ENCODE results near the gene SMPD3.

The SMPD3 gene

GRCh38 chr16:68355447-68356248, 92.7 kb downstream of the SMPD3 start:
- no peak for DNase-seq (ENCODE audit: low read depth)

GRCh38 chr16:68354816-68355215, 93.5 kb downstream of the SMPD3 start:
- no peak for DNase-seq (ENCODE audit: low read depth)

DNA sequence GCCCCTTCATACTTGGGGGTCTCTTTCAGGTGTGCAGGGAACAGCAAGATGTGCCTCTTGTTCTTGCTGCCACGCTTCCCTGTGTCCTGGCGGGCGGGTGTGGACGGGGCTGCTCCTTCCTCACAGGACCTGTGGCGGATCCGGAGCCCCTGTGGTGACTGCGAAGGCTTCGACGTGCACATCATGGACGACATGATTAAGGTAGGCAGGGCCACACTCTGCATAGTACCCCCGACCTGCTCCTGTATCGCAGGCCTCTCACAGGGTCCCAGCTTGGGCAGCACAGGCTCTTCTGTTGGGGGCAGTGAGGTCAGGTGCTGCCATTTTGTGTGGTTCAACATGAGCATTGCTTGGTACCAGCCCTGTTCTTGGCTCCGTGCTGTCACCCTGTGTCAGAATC, 94.9 kb downstream of the SMPD3 start:
- no peak for DNase-seq (ENCODE audit: low read depth)

GRCh38 chr16:68351991-68352431, 96.3 kb downstream of the SMPD3 start:
- DNase-seq (ENCODE audit: low read depth) = no peak

- DNase-seq (ENCODE audit: low read depth) = no peak
Measured at GRCh38 chr16:68351463-68351862, 96.8 kb downstream of the SMPD3 start.

- DNase-seq (ENCODE audit: low read depth) = no peak
Measured at GRCh38 chr16:68350813-68351350, 97.4 kb downstream of the SMPD3 start.

- no peak for DNase-seq (ENCODE audit: low read depth)
Measured at GRCh38 chr16:68349838-68350410, 98.4 kb downstream of the SMPD3 start.

DNA sequence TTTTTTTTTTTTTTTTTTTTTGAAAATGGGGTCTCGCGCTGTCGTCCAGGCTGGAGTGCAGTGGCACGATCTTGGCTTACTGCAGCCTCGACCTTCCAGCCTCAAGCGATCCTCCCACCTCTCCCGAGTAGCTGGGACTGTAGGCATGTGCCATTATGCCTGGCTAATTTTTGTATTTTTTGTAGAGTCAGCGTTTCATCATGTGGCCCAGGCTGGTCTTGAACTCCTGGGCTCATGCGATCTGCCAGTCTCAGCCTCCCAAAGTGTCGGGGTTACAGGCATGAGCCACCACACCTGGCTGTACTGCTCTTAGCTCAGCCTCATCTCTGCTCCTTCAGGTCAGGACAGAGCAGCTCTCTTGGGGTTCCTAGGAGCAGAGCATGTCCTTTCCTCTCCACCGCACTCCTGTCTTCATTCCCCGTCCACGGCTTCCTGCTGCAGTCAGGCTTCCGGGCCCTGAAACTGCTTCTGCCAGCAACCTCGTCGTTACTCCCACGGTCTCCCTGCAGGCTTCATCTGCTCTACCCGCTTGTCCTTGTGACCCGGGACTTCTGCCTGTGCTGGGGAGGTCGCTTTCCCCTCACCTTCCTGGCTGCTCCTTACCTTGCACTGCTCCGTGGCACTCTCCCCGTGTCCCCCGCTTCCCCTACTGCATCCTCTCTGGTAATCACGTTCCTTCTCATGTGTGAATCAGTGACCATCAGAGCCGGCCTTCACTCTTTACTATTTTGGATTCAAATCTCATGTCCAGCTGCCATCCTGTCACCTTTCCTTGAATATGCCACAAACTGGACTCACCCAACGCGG, 99.5 kb downstream of the SMPD3 start:
- no peak for DNase-seq (ENCODE audit: low read depth)

- no peak for DNase-seq (ENCODE audit: low read depth)
Measured at GRCh38 chr16:68347605-68348004, 100.7 kb downstream of the SMPD3 start.

GRCh38 chr16:68346892-68347480, 101.3 kb downstream of the SMPD3 start:
- DNase-seq (ENCODE audit: low read depth) = no peak

GRCh38 chr16:68345958-68346635, 102.2 kb downstream of the SMPD3 start:
- DNase-seq (ENCODE audit: low read depth) = no peak

DNA sequence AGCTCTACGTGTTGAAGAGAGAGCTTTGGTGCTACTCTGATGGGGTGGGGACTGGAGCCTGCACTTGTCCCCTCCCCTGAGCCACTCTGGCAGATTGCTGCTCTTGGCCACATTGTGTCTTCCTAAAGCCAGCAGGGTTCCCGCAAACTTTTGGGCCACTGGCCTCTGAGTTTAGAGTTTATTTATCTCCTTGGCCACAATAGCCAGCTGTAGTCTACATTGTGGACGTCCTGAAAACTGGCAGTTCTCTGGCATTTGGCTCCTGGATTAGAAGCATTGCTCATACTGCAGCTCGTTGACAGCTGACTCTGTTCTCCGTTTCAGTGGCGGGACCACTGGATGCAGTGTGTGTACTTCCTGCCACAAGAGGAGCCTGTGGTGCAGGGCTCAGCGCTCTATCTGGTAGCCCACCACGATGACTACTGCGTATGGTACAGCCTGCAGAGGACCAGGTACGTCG, 102.9 kb downstream of the SMPD3 start:
- DNase-seq (ENCODE audit: low read depth) = no peak

GRCh38 chr16:68344252-68344651, 104.1 kb downstream of the SMPD3 start:
- no peak for DNase-seq (ENCODE audit: low read depth)

DNA sequence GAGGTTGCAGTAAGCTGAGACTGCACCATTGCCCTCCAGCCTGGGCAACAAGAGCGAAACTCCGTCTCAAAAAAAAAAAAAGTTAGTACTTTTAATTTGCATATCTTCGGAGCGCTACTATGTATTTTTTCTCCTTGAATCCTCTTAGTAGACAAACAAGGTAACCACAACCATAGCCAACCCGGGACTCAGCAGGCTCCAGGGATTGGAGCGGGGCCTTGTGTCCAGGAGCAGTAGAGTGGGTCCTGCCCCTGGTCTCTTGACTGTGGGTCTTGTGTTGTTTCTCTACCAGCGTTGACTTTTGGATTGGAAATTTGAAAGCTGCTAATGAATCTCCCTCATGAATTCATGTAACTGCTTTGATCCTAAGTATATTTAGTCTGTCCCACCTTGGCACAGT, 105.2 kb downstream of the SMPD3 start:
- DNase-seq (ENCODE audit: low read depth) = no peak

- no peak for DNase-seq (ENCODE audit: low read depth)
Measured at GRCh38 chr16:68342620-68343019, 105.7 kb downstream of the SMPD3 start.

DNA sequence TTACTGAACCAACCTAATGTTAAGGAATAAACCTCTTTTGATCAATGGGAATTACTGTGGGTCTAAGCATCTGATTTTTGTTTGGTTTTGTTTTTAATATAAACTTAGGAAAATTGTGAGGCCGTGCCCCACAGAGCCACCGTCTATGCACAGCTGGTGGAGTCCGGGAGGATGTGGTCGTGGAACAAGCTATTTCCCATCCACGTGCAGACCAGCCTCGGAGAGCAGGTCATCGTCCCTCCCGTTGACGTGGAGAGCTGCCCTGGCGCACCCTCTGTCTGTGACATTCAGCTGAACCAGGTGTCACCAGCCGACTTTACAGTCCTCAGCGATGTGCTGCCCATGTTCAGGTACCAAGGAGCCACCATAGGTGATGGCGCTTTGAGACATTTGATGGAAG, 109.1 kb downstream of the SMPD3 start:
- DNase-seq (ENCODE audit: low read depth) = no peak

- DNase-seq (ENCODE audit: low read depth) = no peak
Measured at GRCh38 chr16:68338326-68339119, 109.8 kb downstream of the SMPD3 start.

GRCh38 chr16:68335175-68335574, 113.1 kb downstream of the SMPD3 start:
- DNase-seq (ENCODE audit: low read depth) = no peak

DNA sequence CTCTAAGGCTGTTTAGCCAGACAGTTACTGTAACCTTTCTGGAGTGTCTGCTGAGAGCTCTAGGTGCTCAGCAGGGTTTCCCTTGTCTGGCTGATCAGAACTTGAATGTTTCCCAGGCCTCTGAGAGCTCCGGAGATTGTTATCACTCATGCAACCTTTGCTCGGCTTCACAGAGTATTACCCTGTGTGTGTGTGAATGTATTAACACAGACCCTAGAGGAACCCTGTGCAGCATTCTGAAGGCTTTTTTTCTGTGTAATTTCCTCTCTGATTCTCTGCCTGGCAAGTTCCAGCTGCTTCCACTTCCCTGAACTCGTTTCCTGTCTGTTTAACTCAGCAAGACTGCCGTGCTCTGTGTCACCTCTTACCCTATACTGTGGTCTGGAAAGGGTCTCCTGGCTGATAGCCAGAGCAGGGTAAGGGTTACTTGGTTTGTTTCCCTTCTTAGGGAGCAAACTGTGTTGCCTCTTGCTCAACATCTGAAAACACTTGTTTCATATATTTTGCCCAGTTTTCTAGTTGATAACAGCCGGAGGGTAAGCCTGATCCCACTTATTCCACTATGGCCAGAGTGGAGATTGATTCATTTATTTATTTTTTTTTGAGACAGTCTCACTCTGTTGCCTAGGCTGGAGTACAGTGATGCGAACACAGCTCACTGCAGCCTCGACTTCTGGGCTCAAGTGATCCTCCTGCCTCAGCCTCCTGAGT, 115.7 kb downstream of the SMPD3 start:
- no peak for DNase-seq (ENCODE audit: low read depth)

DNA sequence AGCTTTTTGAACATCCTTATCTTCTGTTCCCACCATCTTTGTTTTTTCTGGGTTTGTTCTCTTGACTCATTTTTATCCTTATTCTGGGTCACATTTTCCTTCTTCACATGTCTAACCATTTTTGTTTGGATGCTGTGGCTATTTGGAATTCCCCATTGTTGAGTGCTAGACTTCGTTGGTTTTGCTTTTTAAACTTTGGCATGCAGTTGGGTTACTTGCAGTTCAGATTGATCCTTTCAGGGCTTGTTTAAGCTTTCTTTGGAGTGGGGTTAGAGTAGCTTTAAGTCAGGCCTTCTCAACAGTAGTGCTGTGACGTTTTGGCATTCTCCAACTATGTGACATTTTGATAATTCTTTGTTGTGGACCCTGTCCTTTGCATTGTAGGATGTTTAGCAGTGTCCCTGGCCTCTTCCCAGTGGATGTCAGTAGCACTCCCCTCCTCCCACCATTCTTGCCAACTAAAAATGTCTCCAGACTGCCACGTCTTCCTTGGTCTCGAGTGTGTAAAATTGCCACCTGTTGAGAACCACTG, 116.4 kb downstream of the SMPD3 start:
- DNase-seq (ENCODE audit: low read depth) = peak; percentile 8

All from fibroblast of gingiva (primary cell).